Measurements from ENCODE around the gene MYO18B.

MYO18B gene

GRCh38 chr22:26065847-26066246 is 323.9 kb downstream of the MYO18B start:
- DNase-seq = no peak

- no peak for DNase-seq
Measured at GRCh38 chr22:26066534-26066933, 324.5 kb downstream of the MYO18B start.

GRCh38 chr22:26068571-26068970 is 326.6 kb downstream of the MYO18B start:
- DNase-seq = no peak

- no peak for DNase-seq
Measured at GRCh38 chr22:26072621-26073020, 330.6 kb downstream of the MYO18B start.

- DNase-seq = no peak
Measured at GRCh38 chr22:26075251-26075650, 333.3 kb downstream of the MYO18B start.

- DNase-seq = no peak
Measured at GRCh38 chr22:26079009-26079408, 337.0 kb downstream of the MYO18B start.

Data from activated T-cell treated with anti-CD3 and anti-CD28 coated beads for 4 hours (primary cell).